NCI-H526 treated with DMSO at 0.1 percent for 48 hours (cell line): ENCODE results near the gene TMCC3.
"Not testable (repeated sequence)": the region's sequence is repeated elsewhere in the genome, so short reads cannot be mapped to it uniquely, and the experiment has no call there.

ENCODE experiments used
- DNase-seq: peaks from one replicate; lab custom pipeline; 2025; lab: John Stamatoyannopoulos, UW

TMCC3 gene

DNA sequence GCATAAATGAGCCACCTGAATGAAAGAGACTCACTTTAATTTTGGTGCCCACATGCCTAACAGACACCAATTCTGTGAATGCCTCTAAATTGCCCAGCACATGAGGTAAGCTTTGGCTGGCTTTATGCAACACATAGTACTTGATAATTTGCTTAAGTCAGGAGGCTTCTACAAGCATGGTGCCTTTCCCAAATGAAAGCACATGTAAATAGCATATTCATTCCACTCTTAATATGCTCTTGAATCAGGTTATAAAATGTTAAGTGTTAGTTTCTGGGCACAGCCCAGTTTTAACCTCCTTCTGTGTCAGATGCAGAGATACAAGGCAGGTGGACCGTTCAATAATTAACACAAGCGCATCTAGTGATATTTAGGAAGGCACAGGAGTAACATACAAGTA is 15.6 kb downstream of the TMCC3 start:
- DNase-seq: no peak

DNA sequence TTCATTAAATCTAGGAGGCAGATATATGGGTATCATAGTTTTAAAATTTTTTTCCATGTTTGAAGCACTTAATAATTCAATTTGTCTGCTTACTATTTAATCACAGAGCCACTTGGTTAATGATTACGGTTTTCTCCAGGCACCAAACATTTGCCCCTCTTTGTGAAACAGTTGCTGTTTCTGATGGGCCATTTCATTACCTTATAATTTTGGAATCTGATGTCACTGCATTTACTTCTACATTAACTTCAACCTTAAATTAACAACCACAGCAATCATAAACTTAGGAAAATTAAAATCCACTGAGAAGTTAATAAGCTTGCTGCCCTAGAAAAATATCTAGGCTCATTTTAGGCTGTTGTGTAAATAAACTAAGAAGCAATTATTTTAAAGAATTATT is 17.0 kb downstream of the TMCC3 start:
- no peak for DNase-seq

GRCh38 chr12:94631058-94631457 is 19.3 kb downstream of the TMCC3 start:
- no peak for DNase-seq

DNA sequence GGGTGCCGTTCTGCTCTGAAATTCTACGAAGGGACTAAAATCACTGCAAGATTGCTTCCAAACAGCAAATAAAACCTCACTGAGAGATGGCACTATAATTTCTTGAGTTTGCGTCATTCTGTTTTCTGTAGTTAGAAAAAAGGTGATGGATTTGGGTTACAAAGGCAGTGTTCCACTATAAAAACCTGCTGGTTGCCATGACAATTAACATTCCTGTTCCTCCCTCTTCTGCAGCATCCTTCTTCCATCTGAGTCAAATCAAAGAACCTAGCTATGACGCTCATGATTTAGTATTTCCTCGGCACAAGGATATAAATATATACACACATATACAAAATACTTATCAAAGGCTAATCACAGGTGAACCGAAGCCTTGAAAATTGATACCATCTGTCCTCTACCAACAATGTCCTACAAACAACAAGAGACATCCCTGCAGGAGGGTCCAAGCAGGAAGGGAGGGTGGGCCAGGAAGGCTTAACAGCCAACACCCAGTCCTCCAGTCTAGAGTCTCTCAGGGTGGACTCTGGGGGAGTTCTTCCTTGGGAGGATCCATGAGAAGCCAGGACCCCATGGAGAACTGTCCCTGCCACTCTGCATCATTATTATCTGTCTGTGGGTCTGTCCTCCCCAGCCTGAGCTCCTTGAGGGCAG is 21.4 kb downstream of the TMCC3 start:
- no peak for DNase-seq

DNA sequence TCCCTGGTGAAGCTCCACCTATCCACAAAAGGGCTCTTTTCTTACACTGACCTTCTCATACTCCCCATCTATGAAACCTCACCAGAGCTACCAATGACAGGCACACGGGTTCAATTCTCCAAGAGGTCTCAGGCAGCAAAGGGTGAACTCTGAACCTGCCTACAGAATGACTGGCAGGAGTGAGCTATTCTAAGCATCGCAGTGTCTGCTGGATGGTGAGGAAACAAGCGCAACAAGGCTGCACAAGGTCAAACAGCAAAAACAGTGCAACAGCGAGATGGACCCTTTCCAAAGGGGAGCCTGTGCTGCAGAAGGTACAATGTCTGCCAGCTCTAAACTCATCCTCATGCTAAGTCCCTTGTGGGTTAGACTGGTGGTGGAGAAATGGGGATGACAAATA is 22.0 kb downstream of the TMCC3 start:
- DNase-seq: no peak

DNA sequence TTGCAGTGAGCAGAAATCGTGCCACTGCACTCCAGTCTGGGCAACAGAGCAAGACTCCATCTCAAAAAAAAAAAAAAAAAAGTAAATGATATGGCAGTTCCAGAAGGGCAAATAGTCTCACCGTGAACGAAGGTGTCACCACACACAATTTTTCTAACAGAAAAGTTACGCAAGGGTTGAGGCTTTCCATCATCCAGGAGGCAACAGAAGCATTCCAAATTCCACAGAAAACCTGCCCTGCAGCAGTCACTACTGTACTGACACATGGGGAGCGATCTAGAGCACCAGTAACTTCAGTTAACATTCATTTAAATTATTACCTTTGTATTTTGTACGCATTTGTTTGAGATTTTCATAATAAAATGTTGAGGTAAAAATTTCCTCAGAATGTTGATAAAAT is 24.8 kb downstream of the TMCC3 start:
- peak; percentile 11 for DNase-seq

- no peak for DNase-seq
Observed at GRCh38 chr12:94623161-94623920, 27.0 kb downstream of the TMCC3 start.

DNA sequence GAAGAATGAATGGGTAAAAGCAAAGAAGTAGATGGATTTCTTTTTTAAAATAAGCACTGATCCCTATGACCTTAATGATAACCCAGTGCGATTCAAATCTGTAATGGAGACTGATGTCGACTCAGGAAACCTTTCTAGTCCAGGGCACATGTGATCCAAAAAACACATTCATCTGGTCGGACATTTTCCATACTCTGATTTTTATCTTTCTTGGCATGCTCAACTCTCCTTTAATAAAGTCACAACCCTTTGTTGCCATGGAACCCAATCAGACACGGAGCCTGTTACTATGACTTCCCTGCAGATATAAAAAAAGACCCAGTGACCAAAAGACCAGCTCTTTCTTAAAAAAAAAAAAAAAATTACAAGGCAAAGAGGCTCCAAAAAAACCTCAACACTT is 27.9 kb downstream of the TMCC3 start:
- no peak for DNase-seq

- DNase-seq: no peak
Observed at GRCh38 chr12:94621662-94622359, 28.5 kb downstream of the TMCC3 start.

- DNase-seq: peak; percentile 32
Observed at GRCh38 chr12:94620621-94621020, 29.7 kb downstream of the TMCC3 start.

DNA sequence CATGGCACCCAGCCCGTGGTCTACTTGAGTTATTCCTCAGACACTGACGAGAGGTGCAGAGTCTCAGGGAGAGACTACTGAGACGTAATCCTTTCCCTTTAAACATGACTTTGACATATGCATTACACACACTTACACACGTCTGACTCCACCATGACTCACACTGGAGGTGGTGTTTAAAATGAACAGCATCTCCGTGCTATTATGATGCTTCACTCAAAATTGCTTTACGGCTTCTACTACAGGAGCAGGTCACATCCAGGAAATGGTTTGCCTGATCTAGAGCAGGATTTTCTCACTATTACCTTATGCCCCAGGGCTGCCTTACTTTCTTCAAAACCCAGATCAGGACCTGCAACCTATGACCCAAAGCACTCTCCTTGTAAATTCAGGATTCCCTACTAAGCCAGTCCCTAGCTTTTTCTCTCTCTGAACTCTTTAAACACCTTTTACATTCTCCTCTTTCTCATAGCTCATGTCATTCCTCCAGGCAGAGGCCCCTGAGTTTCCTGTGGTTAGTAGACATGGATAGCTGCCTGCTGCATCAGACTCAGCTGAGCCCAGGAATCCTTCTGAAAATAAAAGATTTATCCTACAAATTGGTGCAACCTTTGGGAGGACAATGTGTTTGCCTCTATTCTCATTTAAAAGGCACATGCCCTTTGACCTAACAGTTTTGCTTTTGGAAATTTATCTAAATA is 31.2 kb downstream of the TMCC3 start:
- no peak for DNase-seq

- no peak for DNase-seq
Observed at GRCh38 chr12:94617101-94617500, 33.3 kb downstream of the TMCC3 start.

DNA sequence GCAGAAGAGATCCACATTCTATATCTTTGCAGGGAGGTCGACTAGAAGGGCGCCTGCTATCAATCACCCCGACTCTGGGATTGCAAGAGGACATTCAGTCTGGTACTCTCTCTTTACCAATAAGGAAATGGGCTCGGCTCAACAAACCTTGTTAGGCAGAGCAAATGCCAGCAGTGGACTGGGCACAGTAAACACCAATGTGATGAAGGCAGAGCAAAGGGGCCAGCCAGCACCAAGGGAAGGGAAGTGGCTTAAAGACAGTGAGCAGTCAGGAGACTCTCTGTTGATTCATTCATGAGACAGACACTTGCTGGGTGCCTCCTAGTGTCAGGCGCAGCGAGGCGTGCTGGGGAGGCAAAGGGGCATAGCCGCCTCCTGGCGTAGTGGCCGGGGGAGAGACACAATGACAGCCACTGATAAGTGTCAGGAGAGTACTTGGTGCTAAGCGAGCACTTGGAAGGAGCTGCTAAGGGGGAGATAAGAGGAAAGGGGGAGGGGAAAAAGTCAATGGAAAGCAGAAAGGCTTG is 34.1 kb downstream of the TMCC3 start:
- no peak for DNase-seq

DNA sequence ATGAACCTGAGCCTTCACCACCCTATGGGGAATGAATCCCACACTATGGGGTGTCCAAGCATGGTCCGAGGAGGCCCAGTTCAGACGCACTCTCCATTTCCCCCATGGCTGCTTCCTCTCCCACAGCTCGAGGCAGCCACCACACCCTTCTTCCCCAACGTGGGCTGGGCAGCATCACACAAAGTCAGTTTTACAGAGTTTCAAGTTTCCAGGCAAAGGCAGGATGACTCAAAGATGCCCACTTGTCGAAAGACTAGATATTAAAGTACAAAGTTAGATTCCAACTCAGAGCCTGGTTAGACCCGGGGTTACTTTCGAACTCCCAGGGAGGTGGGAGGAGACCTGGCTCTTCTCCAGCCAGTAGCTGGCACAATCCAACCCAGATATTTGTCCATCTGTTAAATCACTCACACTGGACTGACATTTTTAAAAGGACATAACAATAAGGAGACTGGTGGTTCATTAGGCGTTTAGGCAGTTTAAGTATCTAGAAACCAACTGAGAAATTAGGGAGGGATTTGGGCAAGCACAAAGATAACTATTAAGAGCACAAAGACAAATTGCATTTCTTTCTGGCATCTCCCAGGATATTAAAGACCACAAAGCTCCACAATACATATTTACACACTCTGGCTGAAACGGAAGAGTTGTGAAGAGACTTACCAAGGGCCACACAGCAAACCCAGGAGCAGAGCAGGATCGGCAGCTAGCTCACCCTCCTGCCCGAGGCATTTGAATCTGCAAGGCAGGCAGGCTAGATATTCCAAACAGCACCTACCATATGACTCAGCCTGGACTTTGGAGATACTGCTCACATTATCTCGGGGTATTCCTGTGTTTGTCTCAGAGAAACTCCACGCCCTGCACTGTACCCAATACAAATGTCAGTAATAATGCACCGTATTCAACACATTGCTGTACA is 34.8 kb downstream of the TMCC3 start:
- DNase-seq: no peak

GRCh38 chr12:94614288-94614721 is 36.1 kb downstream of the TMCC3 start:
- DNase-seq: no peak

- no peak for DNase-seq
Observed at GRCh38 chr12:94609917-94610443, 40.4 kb downstream of the TMCC3 start.

GRCh38 chr12:94606810-94607209 is 43.5 kb downstream of the TMCC3 start:
- DNase-seq: not testable (repeated sequence)

DNA sequence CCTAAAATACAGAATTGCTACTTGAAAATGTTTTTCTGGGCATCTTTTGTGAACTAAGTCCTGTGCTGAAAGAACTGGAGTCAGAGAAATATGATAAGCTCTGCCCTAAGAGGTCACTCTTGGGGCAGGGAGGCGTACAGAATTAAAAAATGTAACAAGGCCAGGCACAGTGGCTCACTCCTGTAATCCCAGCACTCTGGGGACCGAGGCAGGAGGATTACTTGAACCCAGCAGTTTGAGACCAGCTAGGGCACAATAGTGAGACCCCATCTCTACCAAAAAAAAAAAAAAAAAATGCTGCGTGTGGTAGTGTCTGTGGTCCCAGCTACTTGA is 46.0 kb downstream of the TMCC3 start:
- no peak for DNase-seq

DNA sequence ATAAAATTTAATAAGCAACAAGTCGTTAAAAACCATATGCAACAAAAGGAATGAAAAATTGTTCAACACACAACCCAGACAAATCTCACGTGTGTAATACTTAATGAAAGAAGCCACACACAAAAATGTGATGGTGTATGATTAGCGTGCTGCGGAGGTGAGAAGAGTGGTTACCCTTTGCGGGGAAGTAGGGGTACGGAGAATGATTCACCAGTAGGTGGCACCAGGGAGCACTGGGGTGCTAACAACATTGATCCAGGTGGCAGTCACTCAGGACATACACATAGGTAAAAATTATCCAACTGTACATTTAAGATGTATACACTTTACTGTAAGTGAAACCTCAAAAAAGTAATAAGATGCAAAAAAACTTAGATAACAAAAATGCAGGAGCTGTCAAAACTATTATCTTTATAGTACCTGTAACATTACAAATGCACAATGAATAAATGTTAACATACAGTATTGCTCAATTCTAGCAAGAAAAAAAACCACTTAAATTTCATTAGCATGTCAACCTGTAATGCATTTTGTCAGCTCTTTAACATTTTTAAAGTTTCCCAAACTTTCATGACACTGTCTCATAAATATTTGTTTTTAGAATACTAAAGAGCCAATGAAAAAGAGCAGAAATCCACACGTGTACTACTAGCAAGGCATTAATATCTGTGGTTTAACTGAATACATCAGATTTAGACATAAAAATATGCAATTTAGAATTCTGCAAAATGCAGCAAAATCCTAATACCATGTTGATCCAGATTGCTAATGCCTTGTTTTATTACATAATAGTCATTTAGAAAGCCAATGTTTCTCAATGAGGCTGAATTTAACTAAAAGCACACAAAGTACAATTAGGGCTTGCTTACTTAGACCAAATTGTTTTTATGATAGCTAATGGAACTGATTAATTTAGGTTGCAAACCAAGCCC is 46.7 kb downstream of the TMCC3 start:
- DNase-seq: no peak

GRCh38 chr12:94602024-94602423 is 48.3 kb downstream of the TMCC3 start:
- no peak for DNase-seq
